GM12865 (cell line): Measurements from ENCODE around the gene HOXD10.

Source experiments
- DNase-seq: peaks from one replicate; pipeline ENCODE4 v3.0.0; 2010; ENCODE audit warnings: low read depth
- H3K4me3 ChIP-seq: 2 replicates; pipeline ENCODE4 v1.5.1; 2011; ENCODE audit warnings: mild to moderate bottlenecking, low read depth, low read length, control low read depth
- TF ChIP-seq, protein P1 (sequence below): IDR thresholded peaks from 2 replicates; pipeline ENCODE4 v1.5.1; 2011; ENCODE audit warnings: low read length, control low read depth, low read depth, inconsistent platforms; ENCODE audit not compliant: insufficient read depth; ENCODE audit errors: missing control alignments

HOXD10 gene

DNA sequence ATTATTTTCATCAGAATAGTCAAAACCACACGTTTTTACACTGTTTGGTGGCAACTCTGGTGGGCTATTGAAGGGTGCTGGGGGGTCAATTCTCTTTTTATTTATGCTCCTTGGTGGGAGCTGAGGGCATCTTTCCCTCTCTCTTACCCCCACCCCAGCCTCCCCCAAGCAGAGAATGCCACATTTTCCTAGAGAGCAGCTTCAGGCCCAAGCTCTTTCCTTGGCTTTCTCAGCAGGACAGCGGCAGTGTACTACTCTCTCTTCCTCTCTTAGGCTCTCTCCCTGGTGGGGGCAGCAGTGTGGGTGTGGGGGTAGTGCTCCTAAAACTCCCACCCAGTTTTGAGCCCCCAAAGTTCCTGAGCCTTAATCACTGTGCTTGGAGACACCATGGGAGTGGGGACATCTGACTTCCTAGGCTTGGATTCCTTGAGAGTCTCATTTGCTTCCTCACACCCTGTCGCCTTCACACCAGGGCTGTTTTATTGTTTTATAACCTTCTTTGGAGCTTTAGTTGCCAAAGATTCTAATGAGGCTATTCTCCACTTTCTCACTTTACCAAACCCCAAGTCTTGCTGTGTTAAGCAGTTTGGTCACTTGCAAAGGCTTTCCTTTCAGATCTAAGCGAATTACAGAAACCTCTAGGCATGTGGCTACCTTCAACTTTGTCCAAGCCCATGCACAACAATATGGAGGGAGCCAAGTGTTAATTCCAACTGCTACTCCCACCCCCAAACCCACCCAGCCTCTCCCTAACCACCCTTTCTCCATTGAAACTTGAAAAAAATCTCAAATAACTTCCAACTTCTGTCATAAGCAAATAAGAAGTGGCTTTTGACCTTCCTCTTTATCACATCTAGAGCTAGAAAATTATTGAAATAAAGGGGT lies 28.7 kb downstream of the HOXD10 start:
- DNase-seq: no peak
- no peak overlapping the region for H3K4me3 ChIP-seq
- TF ChIP-seq, protein P1, sequence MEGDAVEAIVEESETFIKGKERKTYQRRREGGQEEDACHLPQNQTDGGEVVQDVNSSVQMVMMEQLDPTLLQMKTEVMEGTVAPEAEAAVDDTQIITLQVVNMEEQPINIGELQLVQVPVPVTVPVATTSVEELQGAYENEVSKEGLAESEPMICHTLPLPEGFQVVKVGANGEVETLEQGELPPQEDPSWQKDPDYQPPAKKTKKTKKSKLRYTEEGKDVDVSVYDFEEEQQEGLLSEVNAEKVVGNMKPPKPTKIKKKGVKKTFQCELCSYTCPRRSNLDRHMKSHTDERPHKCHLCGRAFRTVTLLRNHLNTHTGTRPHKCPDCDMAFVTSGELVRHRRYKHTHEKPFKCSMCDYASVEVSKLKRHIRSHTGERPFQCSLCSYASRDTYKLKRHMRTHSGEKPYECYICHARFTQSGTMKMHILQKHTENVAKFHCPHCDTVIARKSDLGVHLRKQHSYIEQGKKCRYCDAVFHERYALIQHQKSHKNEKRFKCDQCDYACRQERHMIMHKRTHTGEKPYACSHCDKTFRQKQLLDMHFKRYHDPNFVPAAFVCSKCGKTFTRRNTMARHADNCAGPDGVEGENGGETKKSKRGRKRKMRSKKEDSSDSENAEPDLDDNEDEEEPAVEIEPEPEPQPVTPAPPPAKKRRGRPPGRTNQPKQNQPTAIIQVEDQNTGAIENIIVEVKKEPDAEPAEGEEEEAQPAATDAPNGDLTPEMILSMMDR: no peak

DNA sequence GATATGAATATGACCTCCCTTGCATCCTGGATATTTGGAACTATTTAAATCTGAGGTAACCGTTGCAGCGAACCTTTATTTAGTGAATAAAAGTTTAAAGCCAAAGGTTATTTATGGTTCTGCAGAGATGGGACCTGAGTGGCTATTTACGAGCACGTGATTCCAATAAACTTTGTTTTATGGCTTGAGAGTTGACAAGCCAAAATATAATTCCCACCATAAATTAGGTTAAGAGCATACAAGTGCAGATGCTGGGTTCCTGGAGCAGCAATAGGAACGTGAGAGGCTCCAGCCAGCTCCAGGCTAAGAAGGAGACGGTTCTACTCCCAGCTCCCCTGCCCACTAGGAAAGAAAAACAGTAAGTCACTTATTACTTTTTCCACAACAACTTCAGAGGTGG lies 29.5 kb downstream of the HOXD10 start:
- DNase-seq: no peak
- H3K4me3 ChIP-seq: no peak overlapping the region
- TF ChIP-seq, protein P1: no peak

DNA sequence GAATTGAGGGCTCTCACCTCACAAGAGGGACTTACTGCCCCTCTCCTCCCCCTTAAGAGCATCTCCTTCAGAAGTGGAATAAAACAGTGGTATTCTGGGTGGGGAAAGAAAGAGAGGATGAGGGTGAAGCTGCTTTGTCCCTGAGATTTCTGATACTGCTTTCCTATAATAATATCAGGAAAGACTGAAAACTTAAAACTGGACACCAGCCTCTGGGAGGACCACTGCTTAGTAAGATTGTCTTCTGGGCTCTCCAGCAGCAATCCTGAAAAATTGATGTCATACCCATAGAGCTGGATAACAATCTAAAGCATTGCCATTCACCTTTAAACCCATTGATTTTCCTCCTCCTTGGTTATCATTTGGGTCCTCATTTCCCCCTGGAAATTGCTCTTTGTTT lies 30.1 kb downstream of the HOXD10 start:
- no peak for DNase-seq
- H3K4me3 ChIP-seq: no peak overlapping the region
- TF ChIP-seq, protein P1: no peak

DNA sequence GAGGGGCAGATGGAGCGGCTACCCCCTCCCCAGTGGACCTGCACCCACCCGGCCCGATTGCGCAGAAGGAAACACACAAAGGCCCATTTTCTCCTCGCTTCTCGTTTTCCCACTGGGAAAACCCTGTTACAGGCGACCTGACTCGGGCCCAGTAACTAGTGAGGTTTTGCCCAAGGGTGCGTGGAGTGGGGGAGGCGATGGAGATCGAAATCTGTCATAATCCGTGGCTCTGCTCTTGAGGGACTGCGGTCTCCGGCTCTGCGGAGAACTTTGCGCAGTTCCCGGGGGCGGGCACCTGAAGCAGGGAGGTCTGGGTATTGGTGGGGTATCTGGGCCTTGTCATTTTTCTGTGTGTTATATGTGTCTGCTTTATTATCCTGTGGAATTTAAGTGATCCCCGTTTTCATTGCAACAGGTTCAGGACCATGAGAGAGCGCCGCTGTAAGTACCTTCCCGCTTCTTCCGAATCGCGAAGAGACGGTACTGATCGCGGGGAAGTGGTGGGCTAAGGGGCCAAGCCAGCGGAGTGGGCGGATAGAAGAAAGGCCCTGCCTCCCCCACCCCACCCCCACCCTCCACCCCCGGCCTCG lies 30.7 kb downstream of the HOXD10 start:
- TF ChIP-seq, protein P1: no peak
- no peak for DNase-seq
- no peak overlapping the region for H3K4me3 ChIP-seq

DNA sequence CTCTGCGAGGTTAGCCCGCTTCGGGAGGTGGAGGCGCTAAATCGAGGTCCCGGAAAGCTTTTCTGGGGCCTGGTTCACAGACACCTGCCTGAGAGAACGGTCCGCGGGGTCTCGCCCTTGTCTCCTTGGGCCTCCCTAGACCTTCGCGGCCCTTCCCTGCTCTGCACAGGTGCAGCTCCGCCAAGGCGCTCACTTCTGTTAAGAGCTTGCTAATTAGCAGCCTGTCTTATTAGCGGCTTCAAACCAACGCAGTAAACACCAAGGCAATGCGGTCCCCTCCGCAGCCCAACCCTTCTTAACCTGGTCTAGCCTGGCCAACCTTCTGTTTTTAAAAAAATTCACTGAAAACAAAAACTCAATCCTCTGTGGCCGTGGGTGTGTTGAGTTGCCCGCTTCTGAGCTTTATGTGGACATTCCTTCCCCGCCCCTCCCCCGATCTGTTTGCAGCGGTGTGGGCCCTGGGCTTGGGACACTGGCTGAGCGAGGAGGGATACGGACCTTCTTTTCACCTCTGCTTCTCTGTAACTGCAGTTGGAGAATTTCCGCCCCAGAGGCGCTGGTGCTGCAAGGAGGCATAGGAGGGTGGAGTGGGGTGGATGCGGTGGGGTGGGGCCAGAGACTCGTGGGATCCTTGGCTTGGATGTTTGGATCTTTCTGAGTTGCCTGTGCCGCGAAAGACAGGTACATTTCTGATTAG lies 31.4 kb downstream of the HOXD10 start:
- no peak for DNase-seq
- no peak overlapping the region for H3K4me3 ChIP-seq
- TF ChIP-seq, protein P1: no peak

DNA sequence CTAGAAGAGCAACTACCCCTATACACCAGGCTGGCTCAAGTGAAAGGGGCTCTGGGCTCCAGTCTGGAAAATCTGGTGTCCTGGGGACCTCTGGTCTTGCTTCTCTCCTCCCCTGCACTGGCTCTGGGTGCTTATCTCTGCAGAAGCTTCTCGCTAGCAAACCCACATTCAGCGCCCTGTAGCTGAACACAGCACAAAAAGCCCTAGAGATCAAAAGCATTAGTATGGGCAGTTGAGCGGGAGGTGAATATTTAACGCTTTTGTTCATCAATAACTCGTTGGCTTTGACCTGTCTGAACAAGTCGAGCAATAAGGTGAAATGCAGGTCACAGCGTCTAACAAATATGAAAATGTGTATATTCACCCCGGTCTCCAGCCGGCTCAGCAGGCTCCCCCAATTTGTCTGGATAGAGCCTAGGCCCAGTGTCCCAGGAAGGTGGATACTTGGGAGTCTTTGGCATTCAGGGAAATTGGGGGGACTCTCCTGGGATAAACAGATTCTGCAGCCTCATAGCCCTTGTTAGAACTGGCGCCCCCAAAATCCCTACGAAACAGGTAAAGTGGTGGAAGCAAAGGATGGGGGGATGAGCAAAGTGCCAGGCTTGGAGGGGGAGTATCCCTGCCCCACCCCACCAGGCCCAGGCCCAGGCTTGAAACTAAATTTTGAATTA lies 32.3 kb downstream of the HOXD10 start:
- no peak for DNase-seq
- TF ChIP-seq, protein P1: no peak
- H3K4me3 ChIP-seq: no peak overlapping the region
